SKM-1 treated with dmso at 0.1 percent for 144 hours (cell line): Measurements from ENCODE around the gene STRN4.

ENCODE experiments used
- DNase-seq: peaks from one replicate; lab custom pipeline; 2025; ENCODE audit not compliant: unreplicated experiment; lab: John Stamatoyannopoulos, UW

STRN4 gene

DNA sequence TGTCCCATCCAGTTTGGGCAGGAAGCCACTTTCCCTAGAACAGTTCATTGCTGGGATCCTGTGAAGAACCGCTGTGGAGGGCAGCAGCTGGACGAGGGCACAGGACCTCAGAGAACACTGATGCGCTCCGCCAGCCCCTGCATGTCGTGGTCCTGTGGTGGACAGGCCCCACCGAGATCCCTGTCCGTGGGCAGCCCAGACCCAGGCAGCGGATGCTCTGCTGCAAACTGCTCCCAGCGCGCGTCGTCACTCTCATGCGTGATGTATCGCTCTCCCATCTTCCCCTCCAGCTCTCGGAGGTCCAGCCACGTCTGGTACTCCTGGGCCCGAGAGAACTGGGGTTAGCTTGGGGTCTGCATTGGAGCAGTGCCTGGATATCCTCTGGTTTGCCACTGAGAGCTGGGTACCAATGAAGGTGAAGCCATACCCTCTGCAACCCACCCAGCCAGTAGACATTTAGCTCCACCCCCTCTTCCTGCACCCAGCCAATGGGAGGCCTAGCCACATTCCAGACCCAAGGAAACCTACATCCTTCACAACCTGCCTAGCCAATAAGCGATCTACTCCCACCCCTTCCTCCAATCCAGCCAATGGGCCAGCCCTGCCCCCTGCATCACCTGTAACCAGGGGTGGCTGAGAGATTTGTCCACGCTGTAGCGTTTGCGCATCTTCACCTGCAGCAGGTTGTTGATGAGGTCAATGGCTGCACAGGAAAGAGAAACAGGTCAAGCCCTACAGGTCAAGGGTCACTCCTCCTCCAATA lies 71.7 kb downstream of the STRN4 start:
- DNase-seq = no peak

DNA sequence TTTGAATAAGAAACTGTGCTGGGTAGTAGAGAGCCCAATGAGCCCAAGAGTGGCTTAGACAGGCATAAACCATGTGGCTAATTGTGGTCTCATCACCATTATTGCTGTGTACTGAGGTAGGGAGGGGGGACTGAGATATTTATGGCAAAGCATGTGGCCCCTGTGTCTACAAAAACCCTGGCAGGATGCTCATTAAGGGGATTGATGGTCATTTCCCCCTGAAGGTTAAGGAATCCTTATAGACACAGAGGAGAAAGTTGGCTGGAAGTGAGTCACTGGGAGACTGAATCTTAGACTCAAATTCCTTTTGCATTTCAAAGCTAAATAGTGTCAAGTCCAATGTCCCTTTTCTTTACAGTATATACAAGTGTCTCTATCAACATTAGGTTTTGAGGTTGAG lies 75.4 kb downstream of the STRN4 start:
- DNase-seq = no peak
